ENCODE results near the gene UQCR11.

The UQCR11 gene

GRCh38 chr19:1630012-1630411 is 24.8 kb upstream of the UQCR11 start:
- Histone ChIP-seq H3K4me1 (ENCODE audit: insufficient read depth, low read length) (no peaks in the 10 kb centered on the region), H3K36me3 (ENCODE audit: insufficient read depth, low read length) (peaks cover 80% of the 10 kb centered on the region)

GRCh38 chr19:1629256-1629808 is 24.1 kb upstream of the UQCR11 start:
- no peak overlapping the region for H3K27ac ChIP-seq (ENCODE audit: low read length)
- H3K79me2 ChIP-seq (ENCODE audit: insufficient read depth, low read length) = peaks cover 67% of the 10 kb centered on the region
- H3K27me3 ChIP-seq (ENCODE audit: insufficient read depth, low read length, poor library complexity) = no peaks in the 10 kb centered on the region
- ATAC-seq (ENCODE audit: insufficient read depth, low read depth) (no peak), DNase-seq (no peak)
- peaks cover 76% of the 10 kb centered on the region for H4K20me1 ChIP-seq (ENCODE audit: insufficient read depth, low read length)
- H3K9ac ChIP-seq (ENCODE audit: low read depth, low read length) = no peak overlapping the region
- TF ChIP-seq EZH2 (IDR thresholded peaks at IDR 0.05; ENCODE audit: borderline replicate concordance, low read depth, low read length, severe bottlenecking) = no peak
- no peak overlapping the region for H3K4me3 ChIP-seq (ENCODE audit: low read depth in 1 of 2, low read length in 2 of 2)
- H2AFZ ChIP-seq (ENCODE audit: low read depth, low read length) = no peak overlapping the region
- H3K9me3 ChIP-seq (ENCODE audit: insufficient read depth, low read length, severe bottlenecking) = no peaks in the 10 kb centered on the region
- H3K4me1 ChIP-seq (ENCODE audit: insufficient read depth, low read length) = no peaks in the 10 kb centered on the region
- H3K4me2 ChIP-seq (ENCODE audit: insufficient read depth, low read length) = no peak overlapping the region
- peaks cover 80% of the 10 kb centered on the region for H3K36me3 ChIP-seq (ENCODE audit: insufficient read depth, low read length)

More at GRCh38 chr19:1630012-1630411, 24.8 kb upstream of the UQCR11 start:
- Histone ChIP-seq H4K20me1 (ENCODE audit: insufficient read depth, low read length) (peaks cover 76% of the 10 kb centered on the region), H3K4me3 (ENCODE audit: low read depth in 1 of 2, low read length in 2 of 2) (no peak overlapping the region), H2AFZ (ENCODE audit: low read depth, low read length) (no peak overlapping the region), H3K4me2 (ENCODE audit: insufficient read depth, low read length) (no peak overlapping the region), H3K27me3 (ENCODE audit: insufficient read depth, low read length, poor library complexity) (no peaks in the 10 kb centered on the region), H3K79me2 (ENCODE audit: insufficient read depth, low read length) (peaks cover 68% of the 10 kb centered on the region), H3K27ac (ENCODE audit: low read length) (no peak overlapping the region), H3K9me3 (ENCODE audit: insufficient read depth, low read length, severe bottlenecking) (no peaks in the 10 kb centered on the region), H3K9ac (ENCODE audit: low read depth, low read length) (no peak overlapping the region)
- DNase-seq (no peak), ATAC-seq (ENCODE audit: insufficient read depth, low read depth) (no peak)
- no peak for TF ChIP-seq EZH2 (IDR thresholded peaks at IDR 0.05; ENCODE audit: borderline replicate concordance, low read depth, low read length, severe bottlenecking)
- no peak for TF ChIP-seq CTCF (IDR thresholded peaks at IDR 0.05; ENCODE audit: borderline replicate concordance, extremely low read depth, low read length, poor library complexity, severe bottlenecking)

GRCh38 chr19:1627194-1627593 is 21.9 kb upstream of the UQCR11 start:
- H3K36me3 ChIP-seq (ENCODE audit: insufficient read depth, low read length) = peaks cover 83% of the 10 kb centered on the region

More at GRCh38 chr19:1627194-1627593, 21.9 kb upstream of the UQCR11 start:
- H3K27ac ChIP-seq (ENCODE audit: low read length) = no peak overlapping the region
- H3K27me3 ChIP-seq (ENCODE audit: insufficient read depth, low read length, poor library complexity) = no peaks in the 10 kb centered on the region
- H3K4me2 ChIP-seq (ENCODE audit: insufficient read depth, low read length) = no peak overlapping the region
- H2AFZ ChIP-seq (ENCODE audit: low read depth, low read length) = no peak overlapping the region
- H3K9me3 ChIP-seq (ENCODE audit: insufficient read depth, low read length, severe bottlenecking) = no peaks in the 10 kb centered on the region
- H4K20me1 ChIP-seq (ENCODE audit: insufficient read depth, low read length) = peaks cover 70% of the 10 kb centered on the region
- no peak overlapping the region for H3K4me3 ChIP-seq (ENCODE audit: low read depth in 1 of 2, low read length in 2 of 2)
- TF ChIP-seq CTCF (IDR thresholded peaks at IDR 0.05; ENCODE audit: borderline replicate concordance, extremely low read depth, low read length, poor library complexity, severe bottlenecking) = no peak
- TF ChIP-seq EZH2 (IDR thresholded peaks at IDR 0.05; ENCODE audit: borderline replicate concordance, low read depth, low read length, severe bottlenecking) = no peak
- no peaks in the 10 kb centered on the region for H3K4me1 ChIP-seq (ENCODE audit: insufficient read depth, low read length)
- ATAC-seq (ENCODE audit: insufficient read depth, low read depth) = no peak
- peaks cover 49% of the 10 kb centered on the region for H3K79me2 ChIP-seq (ENCODE audit: insufficient read depth, low read length)
- DNase-seq = no peak
- H3K9ac ChIP-seq (ENCODE audit: low read depth, low read length) = no peak overlapping the region

Data from DND-41 (cell line).